GM10248 (cell line): ENCODE data around the gene CHD1.

Source experiments
- CTCF ChIA-PET: fragments of 300-600 bp; sonication (Branson Sonifier 250); formaldehyde crosslinking; extraction: SDS; loops from one replicate; lab custom pipeline; 2021; ENCODE audit warnings: antibody characterized with exemption; lab: Yijun Ruan, JAX
- POLR2A ChIA-PET: fragments of 350-650 bp; sonication (Branson Sonifier 250); formaldehyde crosslinking; extraction: SDS; loops from one replicate; lab custom pipeline; 2020; ENCODE audit warnings: antibody characterized with exemption; lab: Yijun Ruan, JAX
- DNase-seq: peaks from one replicate; pipeline ENCODE4 v3.0.0; 2012; ENCODE audit errors: extremely low spot score
- CTCF ChIP-seq: IDR thresholded peaks from 2 replicates; pipeline ENCODE4 v1.5.1; 2012; ENCODE audit warnings: mild to moderate bottlenecking, low read depth; ENCODE audit errors: extremely low read depth, missing control alignments, control extremely low read depth

Gene CHD1

GRCh38 chr5:98930972-98931762 is 2.4 kb upstream of the CHD1 start:
- ChIA-PET POLR2A (no interaction called here), CTCF (no interaction called here)
- TF ChIP-seq CTCF, result no peak

GRCh38 chr5:98929710-98930298 is 997 bp upstream of the CHD1 start:
- ChIA-PET POLR2A (interaction anchor here (1.0 to 1.8 kb wide), 3 partner anchors 8 to 19 kb away, joined by 4 to 5 read pairs (median 5); no protein-coding TSS in a partner anchor), CTCF (interaction anchor here (0.8 to 1.5 kb wide), 3 partner anchors 9 to 75 kb away, joined by 3 read pairs; no protein-coding TSS in a partner anchor)
- DNase-seq, result peak; percentile 85
- no peak for TF ChIP-seq CTCF

More at GRCh38 chr5:98930972-98931762, 2.4 kb upstream of the CHD1 start:
- no peak for DNase-seq

DNA sequence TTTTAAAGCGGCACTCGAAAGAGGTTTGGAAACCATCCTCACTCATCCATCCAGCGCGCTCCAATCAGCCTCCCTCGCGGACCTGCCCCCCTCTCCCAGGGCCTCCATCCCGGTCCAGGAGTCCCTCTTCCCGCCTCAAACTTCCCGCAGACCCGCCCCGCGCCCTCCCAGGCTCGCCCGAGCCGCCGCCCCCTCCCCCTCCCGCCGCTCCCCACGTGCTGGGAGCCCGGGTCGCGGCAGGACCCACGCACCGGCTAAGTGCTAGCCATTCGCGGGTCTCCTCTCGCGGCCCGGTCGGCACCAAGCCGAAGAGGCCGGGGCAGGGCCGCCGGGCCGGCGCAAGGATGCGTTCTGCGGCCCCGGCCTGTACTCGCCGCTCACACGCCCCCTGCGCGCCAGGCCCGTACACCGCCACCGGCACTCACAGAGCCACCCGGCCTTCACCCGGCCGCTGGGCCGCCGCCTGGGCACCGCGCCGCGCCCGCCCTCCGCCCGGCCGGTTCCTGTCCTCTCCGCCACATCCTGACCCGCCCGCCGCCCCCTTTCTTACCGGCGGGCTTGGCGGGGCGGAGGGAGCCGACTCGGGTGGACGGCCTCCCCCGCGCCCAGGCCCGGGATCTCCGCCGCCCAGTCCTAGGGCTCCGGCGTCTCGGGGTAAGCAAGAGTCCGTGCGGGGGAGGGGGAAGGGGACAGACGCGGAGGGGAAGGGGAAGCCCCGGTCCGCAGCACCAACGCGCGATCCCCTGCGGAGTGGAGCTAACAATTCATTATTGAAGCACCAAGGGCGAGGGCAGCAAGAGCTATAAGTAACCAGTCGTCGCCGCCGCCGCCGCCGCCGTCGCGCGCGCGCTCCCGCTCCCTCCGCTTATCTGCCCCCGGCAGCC is 576 bp downstream of the CHD1 start:
- ChIA-PET POLR2A (interaction anchor here (0.6 to 1.8 kb wide), 4 partner anchors 15 to 128 kb away, joined by 3 to 5 read pairs (median 4); no protein-coding TSS in a partner anchor), CTCF (interaction anchor here (0.8 to 2.3 kb wide), 3 partner anchors 16 to 132 kb away, joined by 3 to 7 read pairs (median 4); no protein-coding TSS in a partner anchor)
- TF ChIP-seq CTCF, result no peak
- DNase-seq, result peak; percentile 38

DNA sequence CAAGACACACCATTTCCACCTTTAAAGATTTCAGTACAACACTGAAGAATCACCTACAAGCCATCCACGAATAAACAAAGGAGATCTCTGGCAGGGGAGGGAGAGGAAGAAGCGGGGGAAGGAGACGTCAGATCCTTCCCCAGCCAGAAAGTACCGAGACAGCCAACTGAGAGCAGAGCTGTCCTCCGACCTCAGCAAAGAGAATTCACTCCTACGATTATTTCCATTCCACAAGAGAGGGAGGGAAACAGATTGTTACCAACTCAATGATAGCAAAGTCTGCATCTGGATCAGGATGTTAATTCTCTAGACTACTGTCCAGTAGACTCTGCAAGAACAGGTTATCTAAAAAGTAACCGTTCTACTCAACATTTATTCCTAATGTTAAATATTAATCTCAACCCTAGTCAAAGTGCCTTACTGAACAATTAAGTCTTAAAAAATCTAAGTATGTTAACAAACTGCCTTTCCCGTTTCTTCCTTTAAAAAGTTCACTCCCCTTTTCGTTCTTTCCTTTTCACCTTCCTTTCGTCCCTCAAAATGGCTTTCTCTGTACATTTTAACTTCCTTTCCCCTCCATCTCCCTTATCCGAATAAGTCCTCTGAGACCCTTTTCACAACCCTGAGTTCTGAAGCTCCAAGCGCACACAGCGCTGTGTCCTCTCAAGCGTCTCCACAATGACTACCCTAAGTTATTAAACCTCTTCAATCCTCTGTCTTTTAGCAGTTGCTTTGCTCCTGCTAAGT is 1.4 kb downstream of the CHD1 start:
- no peak for TF ChIP-seq CTCF
- ChIA-PET POLR2A (no interaction called here), CTCF (interaction anchor here (1.1 to 2.3 kb wide), 3 partner anchors 9 to 133 kb away, joined by 3 to 10 read pairs (median 7); no protein-coding TSS in a partner anchor)
- peak; percentile 61 for DNase-seq

DNA sequence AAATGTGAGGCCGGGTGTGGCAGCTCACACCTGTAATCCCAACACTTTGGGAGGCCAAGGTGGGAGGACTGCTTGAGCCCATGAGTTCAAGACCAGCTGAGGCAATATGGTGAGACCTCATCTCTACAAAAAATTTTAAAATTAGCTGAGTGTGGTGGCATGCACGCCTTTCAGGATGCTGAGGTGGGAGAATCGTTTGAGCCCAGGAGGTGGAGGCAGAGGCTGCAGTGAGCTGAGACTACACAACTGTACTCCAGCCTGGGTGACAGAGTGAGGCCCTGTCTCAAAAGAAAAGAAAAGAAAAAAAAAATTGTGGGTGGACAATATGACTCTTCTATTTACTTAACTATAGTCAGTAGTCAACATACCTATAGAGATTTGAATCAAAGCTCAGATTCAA is 4.8 kb downstream of the CHD1 start:
- no peak for DNase-seq
- CTCF ChIA-PET, result interaction anchor here (1.0 to 1.3 kb wide), 2 partner anchors 17 to 135 kb away, joined by 3 read pairs; no protein-coding TSS in a partner anchor
- TF ChIP-seq CTCF, result no peak
- POLR2A ChIA-PET, result interaction anchor here (0.6 to 0.7 kb wide), 2 partner anchors 1913 to 1979 kb away, joined by 3 read pairs; no protein-coding TSS in a partner anchor
